ENCODE data around the gene RPS15.
A peak's percentile ranks its signal among the peaks of the same experiment; 100 is the strongest.

Gene RPS15

DNA sequence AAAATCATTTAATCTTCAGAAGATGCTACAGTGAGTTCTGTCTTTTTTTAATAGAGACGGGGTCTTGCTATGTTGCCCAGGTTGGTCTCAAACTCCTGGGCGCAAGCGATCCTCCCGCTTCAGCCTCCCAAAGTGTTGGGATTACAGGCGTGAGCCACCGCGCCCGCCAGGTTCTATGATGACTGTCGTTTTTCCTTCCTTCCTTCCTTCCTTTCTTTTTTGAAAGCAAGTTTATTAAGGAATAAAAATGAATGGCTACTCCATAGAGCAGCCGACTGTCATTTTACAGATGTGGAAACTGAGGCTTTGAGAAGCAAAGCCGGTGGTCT lies 36.3 kb upstream of the RPS15 start:
- no peak for DNase-seq (ENCODE audit: low read depth, low spot score)

DNA sequence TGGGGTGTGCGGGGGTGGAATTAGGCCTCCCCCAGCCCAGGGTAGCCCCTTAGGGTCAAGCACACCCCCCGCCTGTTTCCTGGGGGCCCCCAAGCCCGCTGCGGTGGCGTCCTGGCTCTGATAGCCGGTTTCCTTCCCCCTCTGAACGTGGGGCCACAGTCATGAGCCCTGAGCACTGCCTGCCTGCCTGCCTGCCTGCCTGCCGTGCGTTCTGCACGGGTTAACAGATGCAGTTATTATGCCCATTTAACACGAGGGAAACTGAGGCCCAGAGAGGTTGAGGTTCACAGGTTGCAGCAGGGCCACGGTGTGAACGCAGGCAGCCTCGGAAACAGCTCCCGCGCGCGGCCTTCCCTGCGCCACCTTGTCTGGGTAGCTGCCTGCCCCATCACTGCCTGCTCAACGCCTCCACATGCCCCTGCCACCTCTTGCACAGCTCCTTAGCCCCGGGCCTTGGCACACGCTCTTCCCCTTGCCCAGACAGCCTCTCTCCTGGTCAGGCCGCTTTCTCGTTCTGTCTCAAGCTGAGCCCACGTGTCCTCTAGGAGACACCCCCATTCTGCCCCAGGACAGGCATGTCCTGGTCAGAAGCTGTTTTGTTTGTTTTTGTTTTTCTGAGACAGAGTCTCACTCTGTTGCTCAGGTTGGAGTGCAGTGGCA lies 35.7 kb upstream of the RPS15 start:
- no peak for DNase-seq (ENCODE audit: low read depth, low spot score)

- DNase-seq (ENCODE audit: low read depth, low spot score) = peak; percentile 97
Measured at GRCh38 chr19:1406774-1407527, 31.2 kb upstream of the RPS15 start.

GRCh38 chr19:1407528-1408299 lies 30.5 kb upstream of the RPS15 start, which contains the start of gene DAZAP1:
DAZAP1 (plus strand) TSS chr19:1407586; CDS start chr19:1407774, 188 bp downstream.
- no peak for DNase-seq (ENCODE audit: low read depth, low spot score)

GRCh38 chr19:1408300-1409203 lies 29.6 kb upstream of the RPS15 start:
- DNase-seq (ENCODE audit: low read depth, low spot score) = no peak

GRCh38 chr19:1409204-1410005 lies 28.8 kb upstream of the RPS15 start:
- no peak for DNase-seq (ENCODE audit: low read depth, low spot score)

DNA sequence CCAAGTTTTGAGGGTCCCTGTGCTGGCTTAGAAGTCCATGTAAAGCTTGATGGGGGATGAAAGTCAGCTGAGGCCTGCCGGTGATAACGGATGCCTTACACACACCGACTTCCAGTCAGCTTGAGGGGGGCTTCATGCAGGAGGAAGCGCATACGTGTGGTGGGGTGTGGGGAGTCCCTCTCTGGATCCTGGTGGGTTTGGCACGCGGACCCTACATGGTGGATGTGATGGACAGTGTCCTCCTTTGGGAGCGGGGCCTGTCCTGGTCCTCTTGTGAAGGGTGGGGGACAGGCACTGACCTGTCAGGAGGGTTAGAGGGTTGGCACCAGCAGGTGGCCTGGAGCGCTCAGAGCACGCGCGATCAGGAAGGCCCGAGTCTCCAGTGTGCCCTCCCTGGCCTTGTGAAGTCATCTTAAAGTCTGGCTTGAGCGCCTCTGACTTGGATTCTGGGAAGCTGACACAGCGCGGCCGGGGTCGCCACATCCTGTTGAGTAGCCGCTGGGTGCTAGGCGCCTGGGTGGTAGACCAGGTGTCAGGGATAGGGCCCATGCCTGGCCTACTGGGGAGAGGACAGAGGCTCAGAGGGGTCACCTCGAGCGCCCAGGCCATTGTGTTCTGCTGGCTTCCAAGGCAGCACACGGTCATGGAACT lies 27.9 kb upstream of the RPS15 start:
- DNase-seq (ENCODE audit: low read depth, low spot score) = no peak

GRCh38 chr19:1410789-1411188 lies 27.4 kb upstream of the RPS15 start:
- no peak for DNase-seq (ENCODE audit: low read depth, low spot score)

GRCh38 chr19:1411255-1412191 lies 26.7 kb upstream of the RPS15 start:
- no peak for DNase-seq (ENCODE audit: low read depth, low spot score)

- no peak for DNase-seq (ENCODE audit: low read depth, low spot score)
Measured at GRCh38 chr19:1412323-1412923, 25.8 kb upstream of the RPS15 start.

DNA sequence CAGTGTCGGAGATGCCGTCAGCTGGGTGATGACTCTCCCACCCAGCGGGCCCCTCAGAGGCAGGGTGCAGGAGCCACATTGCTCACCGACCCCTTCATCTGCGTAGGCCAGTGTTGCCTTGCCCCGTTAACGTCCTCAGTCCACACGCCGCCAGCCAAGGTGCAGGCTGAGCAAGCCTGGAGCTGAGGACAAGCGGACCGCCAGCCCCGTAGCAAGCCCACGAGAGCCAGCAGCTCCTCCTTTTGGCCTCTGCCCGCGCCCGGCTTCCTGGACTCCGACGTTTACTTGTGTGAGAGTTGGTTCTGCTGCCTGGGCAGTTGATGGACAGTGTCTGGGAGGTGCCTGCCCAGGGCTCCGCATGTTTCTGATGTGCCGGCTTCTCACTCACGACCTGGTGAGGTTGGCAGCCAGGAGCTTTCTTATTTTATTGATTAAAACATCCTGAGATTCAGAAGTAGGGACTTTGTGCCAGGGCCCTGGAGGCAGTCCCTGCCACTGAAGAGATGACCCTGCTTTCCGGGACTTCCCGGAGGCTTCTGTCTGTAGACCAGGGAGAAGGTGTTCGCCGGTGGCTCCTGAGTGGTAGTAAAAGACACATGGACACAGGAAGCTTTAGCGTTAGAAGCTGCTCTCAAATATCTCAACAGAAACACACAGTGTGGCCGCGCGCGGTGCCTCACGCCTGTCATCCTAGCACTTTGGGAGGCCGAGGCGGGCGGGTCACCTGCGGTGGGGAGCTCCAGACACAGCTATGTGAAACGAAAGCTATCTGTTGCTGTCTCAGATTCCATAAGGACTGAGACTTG lies 25.0 kb upstream of the RPS15 start:
- no peak for DNase-seq (ENCODE audit: low read depth, low spot score)

DNA sequence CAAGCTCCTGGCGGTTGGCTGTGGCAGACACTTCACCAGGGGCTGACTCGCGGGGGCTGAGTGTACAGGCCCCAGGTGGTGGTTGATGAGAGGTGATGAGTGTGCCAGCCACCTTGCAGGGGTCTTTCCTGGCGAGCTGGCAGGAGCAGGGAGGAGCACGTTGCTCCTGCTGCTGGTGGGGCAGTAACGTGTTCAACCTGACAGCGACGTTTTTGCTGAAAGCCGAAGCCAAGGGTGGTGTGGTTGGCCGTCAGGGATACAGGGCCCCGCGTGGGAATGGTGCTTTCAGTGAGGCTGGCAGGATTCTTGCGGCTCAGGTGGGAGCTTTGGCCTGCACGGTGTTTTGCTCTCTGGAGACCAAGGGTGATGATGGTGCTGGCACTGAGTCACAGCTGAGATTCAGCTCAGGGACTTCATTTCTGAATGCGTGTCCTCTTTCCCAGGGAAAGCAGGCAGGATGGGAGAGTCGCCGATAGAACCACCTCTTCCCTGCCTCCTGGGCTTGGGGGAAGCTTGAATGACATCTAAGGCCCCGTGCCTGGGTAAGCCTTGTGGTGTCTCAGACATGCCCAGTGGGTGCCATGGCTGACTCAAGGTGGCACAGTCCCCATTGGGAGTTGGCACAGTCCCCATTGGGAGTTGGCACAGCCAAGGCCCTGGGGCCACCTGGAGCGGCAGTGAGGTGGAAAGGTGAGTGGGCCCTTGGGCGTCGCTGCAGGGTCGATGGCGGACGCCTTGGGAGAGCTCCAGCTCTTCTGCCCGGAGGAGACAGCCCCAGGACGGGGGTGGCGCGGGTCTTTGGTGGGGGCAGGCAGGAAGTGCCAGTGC lies 22.0 kb upstream of the RPS15 start:
- no peak for DNase-seq (ENCODE audit: low read depth, low spot score)

DNA sequence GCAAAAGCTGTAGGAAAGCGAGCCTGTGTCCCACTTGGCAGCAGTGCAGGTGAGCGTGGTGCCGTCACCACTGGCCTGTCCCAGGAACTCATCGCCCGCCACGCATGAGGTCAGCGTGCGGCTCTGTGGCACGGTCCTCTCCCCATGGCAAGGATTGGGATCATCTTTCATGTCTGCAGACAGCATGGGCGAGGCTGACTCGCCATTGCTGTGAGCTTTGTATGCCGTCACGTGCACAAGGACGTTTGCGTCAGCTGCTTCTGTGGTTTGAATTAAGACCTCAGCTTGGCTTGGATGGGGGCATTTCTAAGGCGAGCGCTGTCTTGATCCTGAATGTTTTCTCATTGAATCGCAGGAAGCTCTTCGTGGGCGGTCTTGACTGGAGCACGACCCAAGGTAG lies 21.1 kb upstream of the RPS15 start:
- no peak for DNase-seq (ENCODE audit: low read depth, low spot score)

DNA sequence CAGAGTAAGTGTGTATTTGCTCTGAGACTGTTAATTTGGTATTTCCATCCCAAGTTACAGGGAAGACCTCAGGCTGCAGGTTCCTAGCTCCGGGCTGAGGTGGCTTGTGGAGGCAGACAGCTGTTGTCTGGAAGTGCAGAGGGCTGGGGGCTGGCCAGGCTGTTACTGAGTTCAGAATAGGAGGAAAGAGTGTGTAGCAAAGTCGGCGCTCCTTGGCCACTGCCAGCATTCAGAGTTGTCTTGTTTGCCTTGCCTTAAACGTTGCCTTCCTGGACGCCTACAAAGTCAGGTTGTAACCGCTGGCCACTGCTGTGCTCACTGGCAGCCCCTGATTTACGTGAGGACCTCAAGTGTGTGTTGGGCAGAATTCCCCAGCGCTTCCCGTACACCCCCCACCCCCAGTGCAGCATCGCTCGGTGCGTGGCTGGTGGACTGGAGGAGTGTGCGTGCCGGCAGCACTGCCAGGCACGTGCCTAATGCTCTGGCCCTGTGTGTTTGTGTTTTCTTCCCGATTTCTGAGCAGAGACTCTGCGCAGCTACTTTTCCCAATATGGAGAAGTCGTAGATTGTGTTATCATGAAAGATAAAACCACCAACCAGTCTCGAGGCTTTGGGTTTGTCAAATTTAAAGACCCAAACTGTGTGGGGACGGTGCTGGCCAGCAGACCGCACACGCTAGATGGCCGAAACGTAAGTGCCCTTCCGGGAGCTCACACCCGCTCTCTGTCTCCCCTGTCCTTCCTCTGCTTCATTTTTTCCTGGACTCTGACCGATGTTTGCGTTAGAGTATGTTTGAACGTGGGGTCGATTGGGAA lies 20.3 kb upstream of the RPS15 start:
- DNase-seq (ENCODE audit: low read depth, low spot score) = no peak

DNA sequence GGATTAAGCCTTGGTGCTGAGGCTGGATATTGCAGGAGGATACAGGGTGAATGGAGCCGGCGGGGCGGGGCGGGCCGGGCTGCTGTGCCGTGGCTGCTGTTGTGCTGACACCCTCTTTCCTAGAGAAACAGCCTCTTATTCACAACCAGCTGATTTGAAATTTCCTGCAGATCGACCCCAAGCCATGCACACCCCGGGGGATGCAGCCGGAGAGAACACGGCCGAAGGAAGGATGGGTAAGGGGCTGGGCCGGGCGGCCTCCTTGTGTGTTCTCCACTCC lies 19.8 kb upstream of the RPS15 start:
- no peak for DNase-seq (ENCODE audit: low read depth, low spot score)

- DNase-seq (ENCODE audit: low read depth, low spot score) = no peak
Measured at GRCh38 chr19:1418951-1419738, 19.1 kb upstream of the RPS15 start.

All from smooth muscle cell of the brain vasculature (primary cell).